HG03108 (cell line): Measurements from ENCODE around the gene ARMH3.
"Not testable (repeated sequence)": the region's sequence is repeated elsewhere in the genome, so short reads cannot be mapped to it uniquely, and the experiment has no call there.

Experiments used
- ATAC-seq: cut with Tn5 transposase; IDR thresholded peaks from one replicate; pipeline ENCODE4 v1.9.1; 2021; ENCODE audit warnings: moderate library complexity; ENCODE audit not compliant: unreplicated experiment

Gene ARMH3

GRCh38 chr10:101993651-101994200, 62.2 kb downstream of the ARMH3 start:
- no peak for ATAC-seq

- ATAC-seq: no peak
These were observed 62.8 kb downstream of the ARMH3 start for GRCh38 chr10:101993221-101993620.

- ATAC-seq: no peak
These were observed 68.8 kb downstream of the ARMH3 start for GRCh38 chr10:101987136-101987535.

GRCh38 chr10:101986624-101986971, 69.4 kb downstream of the ARMH3 start:
- peak; percentile 69 for ATAC-seq

- not testable (repeated sequence) for ATAC-seq
These were observed 75.3 kb downstream of the ARMH3 start for GRCh38 chr10:101980677-101981076.

- no peak for ATAC-seq
These were observed 81.6 kb downstream of the ARMH3 start for GRCh38 chr10:101974091-101974971.

GRCh38 chr10:101972761-101973160, 83.2 kb downstream of the ARMH3 start:
- ATAC-seq: no peak

GRCh38 chr10:101969412-101969922, 86.5 kb downstream of the ARMH3 start:
- no peak for ATAC-seq

- no peak for ATAC-seq
These were observed 87.0 kb downstream of the ARMH3 start for GRCh38 chr10:101968940-101969321.

GRCh38 chr10:101968286-101968939, 87.6 kb downstream of the ARMH3 start:
- ATAC-seq: no peak

GRCh38 chr10:101967713-101968112, 88.3 kb downstream of the ARMH3 start:
- ATAC-seq: no peak

GRCh38 chr10:101967119-101967518, 88.9 kb downstream of the ARMH3 start:
- ATAC-seq: no peak

GRCh38 chr10:101965075-101965765, 90.8 kb downstream of the ARMH3 start:
- no peak for ATAC-seq

GRCh38 chr10:101961591-101962498, 94.1 kb downstream of the ARMH3 start:
- ATAC-seq: no peak

- no peak for ATAC-seq
These were observed 95.0 kb downstream of the ARMH3 start for GRCh38 chr10:101960879-101961395.

- ATAC-seq: no peak
These were observed 96.5 kb downstream of the ARMH3 start for GRCh38 chr10:101959346-101959916.

- ATAC-seq: no peak
These were observed 97.3 kb downstream of the ARMH3 start for GRCh38 chr10:101958691-101959090.

GRCh38 chr10:101956898-101957297, 99.1 kb downstream of the ARMH3 start:
- no peak for ATAC-seq

GRCh38 chr10:101956117-101956516, 99.9 kb downstream of the ARMH3 start:
- ATAC-seq: no peak

- no peak for ATAC-seq
These were observed 103.8 kb downstream of the ARMH3 start for GRCh38 chr10:101952191-101952590.
